Stimulated activated CD8-positive, alpha-beta memory T cell treated with anti-CD3 and anti-CD28 coated beads, Interleukin-7, amount 100 ng/mL, for 24 hours (primary cell): ENCODE measurements around the gene MEGF6.

Source experiments
- DNase-seq: peaks from one replicate; pipeline ENCODE4 v3.0.0-alpha.2; 2020; ENCODE audit warnings: low read depth

The MEGF6 gene

GRCh38 chr1:3540876-3541275 is 70.4 kb downstream of the MEGF6 start:
- DNase-seq: no peak

GRCh38 chr1:3539707-3540425 is 71.4 kb downstream of the MEGF6 start:
- no peak for DNase-seq

GRCh38 chr1:3537359-3537758 is 73.9 kb downstream of the MEGF6 start:
- no peak for DNase-seq

- DNase-seq: no peak
Observed at GRCh38 chr1:3536420-3537195, 74.7 kb downstream of the MEGF6 start.

GRCh38 chr1:3535732-3536131 is 75.6 kb downstream of the MEGF6 start:
- DNase-seq: no peak

- no peak for DNase-seq
Observed at GRCh38 chr1:3534803-3535637, 76.3 kb downstream of the MEGF6 start.

- DNase-seq: no peak
Observed at GRCh38 chr1:3533067-3534048, 78.0 kb downstream of the MEGF6 start.

GRCh38 chr1:3531928-3532327 is 79.4 kb downstream of the MEGF6 start:
- no peak for DNase-seq

- DNase-seq: peak; percentile 49
Observed at GRCh38 chr1:3530926-3531818, 80.1 kb downstream of the MEGF6 start.

- DNase-seq: no peak
Observed at GRCh38 chr1:3530086-3530925, 81.0 kb downstream of the MEGF6 start.

GRCh38 chr1:3529099-3529729 is 82.1 kb downstream of the MEGF6 start:
- no peak for DNase-seq

- DNase-seq: no peak
Observed at GRCh38 chr1:3527774-3528173, 83.5 kb downstream of the MEGF6 start.

GRCh38 chr1:3525551-3526482 is 85.5 kb downstream of the MEGF6 start:
- DNase-seq: no peak

GRCh38 chr1:3524556-3525203 is 86.6 kb downstream of the MEGF6 start:
- DNase-seq: no peak

GRCh38 chr1:3523980-3524379 is 87.3 kb downstream of the MEGF6 start:
- no peak for DNase-seq

GRCh38 chr1:3522564-3523265 is 88.6 kb downstream of the MEGF6 start:
- no peak for DNase-seq

- DNase-seq: no peak
Observed at GRCh38 chr1:3522112-3522511, 89.2 kb downstream of the MEGF6 start.
